HG03354 (cell line): ENCODE measurements around the gene PDE1C.

Experiments
- ATAC-seq: cut with Tn5 transposase; IDR thresholded peaks from one replicate; pipeline ENCODE4 v1.9.1; 2021; ENCODE audit warnings: mild to moderate bottlenecking; ENCODE audit not compliant: unreplicated experiment, poor library complexity, severe bottlenecking

Gene PDE1C

DNA sequence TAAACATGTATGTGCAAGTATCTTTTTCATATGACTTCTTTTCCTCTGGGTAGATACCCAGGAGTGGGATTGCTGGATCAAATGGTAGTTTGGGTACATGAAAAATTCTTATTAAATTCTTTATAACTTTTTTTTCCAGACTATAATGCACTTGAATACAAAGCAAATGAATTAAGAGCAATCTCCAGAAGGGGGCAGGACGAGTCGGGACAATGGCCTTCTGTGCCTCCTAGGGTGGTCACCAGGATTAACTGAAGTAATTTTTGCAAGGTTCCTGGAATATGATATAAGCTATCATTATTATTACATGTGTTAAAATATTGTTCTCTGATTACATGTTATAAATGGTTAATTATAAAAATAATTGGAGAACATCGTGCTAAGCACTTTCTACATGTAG, 256.0 kb downstream of the PDE1C start:
- no peak for ATAC-seq

- peak; percentile 85 for ATAC-seq
These were observed 258.4 kb downstream of the PDE1C start for GRCh38 chr7:31811650-31812461.

GRCh38 chr7:31805209-31805818, 264.9 kb downstream of the PDE1C start:
- ATAC-seq: peak; percentile 83

DNA sequence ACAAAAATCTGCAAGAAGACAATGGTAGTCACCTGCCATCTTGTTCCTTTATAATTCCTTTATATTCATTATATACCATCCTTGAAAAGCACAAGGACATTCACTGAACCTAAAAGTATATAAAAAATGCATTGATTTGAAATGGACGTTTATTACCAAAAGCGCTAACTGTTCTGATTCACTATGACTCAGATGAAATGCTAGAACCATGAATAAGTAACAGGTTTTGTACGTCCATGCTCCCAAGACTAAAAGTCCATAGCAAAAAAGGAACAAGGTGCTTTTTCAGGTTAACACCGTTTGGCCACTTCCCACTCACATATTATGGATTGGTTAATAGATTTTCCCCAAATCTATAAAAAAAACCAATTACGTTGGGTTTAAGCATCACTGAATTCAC, 273.8 kb downstream of the PDE1C start:
- no peak for ATAC-seq

DNA sequence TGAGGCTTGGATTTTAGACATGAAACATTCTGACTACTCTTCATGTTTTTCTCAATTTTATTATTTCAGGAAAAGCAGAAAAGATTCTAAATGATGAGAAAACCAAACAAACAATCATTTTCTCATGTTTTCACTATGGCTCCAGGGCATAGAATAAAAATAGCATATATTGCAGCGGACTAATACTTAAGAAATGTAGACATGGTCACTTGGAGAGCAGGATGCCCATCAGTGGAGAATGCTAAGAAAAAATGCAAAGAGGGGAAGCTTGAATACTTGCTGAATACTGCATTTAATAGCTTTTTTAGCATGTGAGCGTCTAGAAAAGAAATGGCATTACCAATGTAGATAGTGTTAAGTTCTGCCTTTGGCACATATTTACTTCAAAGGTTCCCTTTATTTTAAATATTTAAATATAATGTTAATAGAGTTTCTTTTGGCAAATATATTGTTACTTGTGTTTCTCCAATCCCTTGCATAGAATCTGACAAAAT, 275.3 kb downstream of the PDE1C start:
- no peak for ATAC-seq

DNA sequence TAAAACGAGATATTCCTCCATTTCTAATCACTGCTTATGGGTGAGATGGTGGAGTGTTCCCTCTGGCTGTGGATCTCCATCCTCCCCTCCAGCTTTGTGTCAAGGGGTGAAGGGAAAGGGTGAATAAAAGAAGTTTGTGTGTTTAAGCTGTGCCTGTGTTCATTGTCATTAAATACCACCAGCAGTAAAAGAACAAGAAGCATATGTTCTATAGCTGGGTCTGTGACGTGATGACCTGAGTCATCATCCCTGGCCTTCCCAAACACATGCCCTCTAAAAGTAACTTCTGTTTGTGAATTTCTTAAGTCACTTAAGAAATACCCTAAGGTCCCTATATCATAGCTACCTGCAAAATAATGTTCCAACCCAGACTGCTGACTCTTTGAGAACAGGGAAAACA, 278.3 kb downstream of the PDE1C start:
- ATAC-seq: no peak

DNA sequence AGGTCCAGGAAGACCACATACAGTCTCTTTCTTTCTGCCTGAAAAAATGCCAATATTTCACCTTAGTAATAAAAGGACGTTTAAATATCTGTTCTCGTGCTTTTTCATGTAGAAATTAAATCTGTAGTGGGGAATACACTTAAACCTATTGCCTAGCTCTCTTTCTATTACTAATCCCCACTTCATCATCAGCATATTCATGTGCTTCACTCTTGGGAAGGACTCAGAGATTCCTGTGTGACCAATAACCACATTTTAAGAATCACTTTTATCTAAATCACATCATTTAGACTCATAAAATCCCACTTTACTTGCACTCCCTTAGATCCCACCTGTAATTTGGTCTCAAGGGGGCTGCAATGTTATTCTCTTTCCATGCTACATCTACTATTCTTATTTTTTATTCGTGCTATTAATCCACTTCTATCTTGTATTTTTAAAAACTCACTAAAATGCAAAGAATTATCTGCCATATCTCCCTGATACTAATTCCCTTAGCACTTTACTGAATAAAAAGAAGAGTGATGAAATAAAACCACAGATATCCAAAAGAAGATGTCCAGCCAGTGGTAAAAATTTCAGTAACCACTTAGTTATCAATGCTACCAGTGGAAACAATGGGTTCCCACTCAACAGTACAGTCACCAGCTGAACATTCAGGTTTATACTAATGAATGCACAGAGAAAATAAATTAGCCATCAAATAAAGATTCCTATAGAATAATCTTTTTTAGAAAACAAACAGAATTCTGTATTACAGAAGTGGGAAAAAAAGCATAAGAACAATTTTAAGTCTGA, 281.1 kb downstream of the PDE1C start:
- no peak for ATAC-seq

- ATAC-seq: peak; percentile 90
These were observed 281.8 kb downstream of the PDE1C start for GRCh38 chr7:31788445-31788844.

GRCh38 chr7:31786326-31786725, 283.9 kb downstream of the PDE1C start:
- ATAC-seq: no peak

DNA sequence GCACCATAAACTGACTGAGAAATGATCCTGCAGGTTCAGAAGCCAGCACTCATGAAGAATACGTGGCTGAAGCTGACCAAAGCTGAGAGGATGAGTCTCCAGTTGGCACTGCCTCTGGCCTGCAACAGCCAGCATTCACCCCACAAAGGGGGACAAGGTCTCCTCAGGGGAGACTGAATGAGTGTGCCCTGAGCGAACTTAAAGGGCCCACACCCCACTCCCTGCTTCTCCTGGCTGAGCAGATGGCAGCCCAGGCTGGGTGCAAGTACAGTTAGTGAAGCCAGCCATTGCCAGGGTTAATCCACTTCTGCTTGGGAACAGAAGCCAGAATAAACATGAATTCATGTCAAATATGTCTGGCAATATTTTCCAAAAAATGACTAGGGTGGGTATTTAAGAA, 285.1 kb downstream of the PDE1C start:
- no peak for ATAC-seq

DNA sequence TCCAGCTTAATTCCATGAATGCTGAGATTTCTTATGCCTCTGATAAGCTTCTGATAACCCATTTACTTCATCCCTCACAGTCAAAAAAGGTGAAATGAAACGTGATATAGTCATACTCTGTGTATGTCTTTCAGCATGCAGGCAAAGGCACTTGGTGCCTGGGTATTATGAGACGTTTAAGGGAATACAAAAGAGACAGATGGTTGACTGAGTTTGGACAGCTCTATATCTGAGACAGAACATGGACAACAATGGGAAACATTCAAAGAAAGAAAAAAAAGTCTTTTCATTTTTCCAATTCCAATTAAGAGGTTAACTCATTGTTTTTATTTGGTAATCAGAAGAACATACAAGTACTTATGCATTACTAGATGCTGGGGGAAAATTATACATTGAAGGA, 287.0 kb downstream of the PDE1C start:
- no peak for ATAC-seq

DNA sequence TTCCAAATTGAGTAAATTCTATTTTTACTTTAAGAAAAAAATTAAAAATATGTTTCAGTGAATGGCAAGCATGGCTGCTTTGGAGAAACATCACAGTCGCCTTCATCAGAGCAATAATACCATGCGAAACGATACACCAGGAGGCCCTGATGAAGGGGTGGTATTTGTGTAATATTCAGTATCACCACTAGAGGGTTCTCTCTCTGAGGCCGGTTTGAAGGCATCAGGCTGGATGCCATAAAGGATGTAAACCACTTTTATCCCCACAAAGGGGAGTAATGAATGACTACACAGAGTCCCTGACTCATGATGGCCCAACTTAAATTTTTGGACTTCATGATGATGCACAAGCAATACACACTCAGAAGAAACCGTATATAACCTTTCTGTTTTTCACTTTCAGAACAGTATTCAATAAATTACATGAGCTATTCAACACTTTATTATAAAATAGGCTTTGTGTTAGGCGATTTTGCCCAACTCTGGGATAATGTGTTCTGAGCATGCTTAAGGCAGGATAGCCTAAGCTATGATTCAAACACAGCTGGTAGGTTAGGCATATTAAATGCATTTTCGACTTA, 287.7 kb downstream of the PDE1C start:
- peak; percentile 93 for ATAC-seq

DNA sequence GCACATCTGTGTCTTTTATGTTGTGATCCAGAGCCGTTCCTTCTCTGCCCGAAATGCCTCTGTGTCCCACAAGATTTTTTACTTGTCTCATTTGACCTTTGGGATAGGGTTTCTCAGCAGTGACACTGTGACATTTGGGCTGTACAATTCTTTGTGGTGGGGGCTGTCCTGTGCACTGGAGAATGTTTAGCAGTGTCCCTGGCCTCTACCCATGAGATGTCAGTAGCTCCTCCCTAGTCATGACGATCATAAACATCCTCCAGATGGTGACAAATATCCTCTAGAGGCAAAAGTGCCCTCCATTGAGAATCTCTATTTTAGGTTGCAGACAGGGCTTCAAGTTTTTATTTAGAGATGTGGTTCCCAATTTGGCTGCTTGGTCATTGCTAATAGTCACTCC, 291.9 kb downstream of the PDE1C start:
- ATAC-seq: no peak

DNA sequence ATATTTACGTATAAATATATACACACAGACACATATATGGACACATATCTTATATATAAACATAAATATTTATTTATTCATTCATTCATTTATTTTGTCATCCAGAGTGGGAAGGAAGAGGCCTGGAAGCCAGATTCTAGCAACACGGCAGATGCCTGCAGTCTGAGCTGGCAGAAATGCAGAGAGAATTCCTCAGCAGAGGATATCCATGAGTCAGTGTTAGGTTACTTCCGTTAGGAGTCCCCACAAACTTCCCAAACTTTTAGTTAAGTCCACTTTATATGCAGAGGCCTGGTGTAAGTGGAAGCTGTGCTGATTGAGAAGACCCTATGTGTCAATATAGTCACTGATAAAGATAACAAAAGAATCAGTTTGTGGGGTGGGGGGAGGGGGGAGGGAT, 293.6 kb downstream of the PDE1C start:
- no peak for ATAC-seq

GRCh38 chr7:31775556-31775955, 294.7 kb downstream of the PDE1C start:
- ATAC-seq: no peak

- ATAC-seq: no peak
These were observed 298.0 kb downstream of the PDE1C start for GRCh38 chr7:31772211-31772610.

- ATAC-seq: no peak
These were observed 302.4 kb downstream of the PDE1C start for GRCh38 chr7:31767686-31768358.

GRCh38 chr7:31764462-31764861, 305.7 kb downstream of the PDE1C start:
- no peak for ATAC-seq

GRCh38 chr7:31763548-31763947, 306.7 kb downstream of the PDE1C start:
- no peak for ATAC-seq

- ATAC-seq: no peak
These were observed 308.6 kb downstream of the PDE1C start for GRCh38 chr7:31761646-31762045.
